Adrenal gland (tissue), 12 donors: ENCODE data around the gene AFAP1. TPM values are rescaled to one million over a fixed set of nuclear protein-coding genes. Genes with fewer than 3 reads are reported as not detected.

Experiments
- DNase-seq, 7 donors: peaks; one replicate each; pipeline ENCODE4 v3.0.0-alpha.2; 2019 to 2020
- H3K27ac ChIP-seq, 5 donors: fragments of 200-600 bp; sonication (generic) in 4 of 5; 1 replicate in 3 of 5; 2 replicates in 2 of 5; pipeline versions ENCODE4 v1.5.1 to v1.8.0; 2016 to 2020; ENCODE audit warnings: mild to moderate bottlenecking in 1 of 5
- H3K27me3 ChIP-seq: fragments of 200-600 bp; 2 replicates; pipeline ENCODE4 v1.8.0; 2021
- H3K36me3 ChIP-seq, 2 donors: fragments of 200-600 bp; replicated peaks in 1 of 2; 1 replicate in 1 of 2; 2 replicates in 1 of 2; pipeline versions ENCODE4 v1.5.1 to v1.8.0; 2018 to 2022
- H3K4me1 ChIP-seq, 2 donors: fragments of 200-600 bp; replicated peaks in 1 of 2; 1 replicate in 1 of 2; 2 replicates in 1 of 2; pipeline versions ENCODE4 v1.5.1 to v1.8.0; 2018 to 2021
- H3K4me3 ChIP-seq, 4 donors: fragments of 200-600 bp; sonication (generic) in 3 of 4; one replicate each; pipeline ENCODE4 v1.5.1; 2016 to 2018
- H3K9me3 ChIP-seq, 3 donors: fragments of 200-600 bp; sonication (generic) in 1 of 3; replicated peaks in 1 of 3; 1 replicate in 2 of 3; 2 replicates in 1 of 3; pipeline versions ENCODE4 v1.5.1 to v1.8.0; 2016 to 2021
- POLR2A ChIP-seq, 2 donors: fragments of 450-650 bp; IDR thresholded peaks; one replicate each; pipeline ENCODE4 v1.6.1; 2017; ENCODE audit warnings: antibody characterized with exemption in 2 of 2, mild to moderate bottlenecking in 2 of 2, moderate library complexity in 1 of 2
- WGBS, 4 donors: extraction: QIAGEN DNeasy Blood & Tissue Kit in 2 of 4; methylation state at CpG; one replicate each; pipeline versions ENCODE4 v1.1.5 to v1.1.7; 2013 to 2017; 5-methylcytosine and 5-hydroxymethylcytosine counted together
- intact Hi-C, 2 donors: fragments of 100-400 bp; cut with DNase I; formaldehyde crosslinking; loops; one replicate each; pipeline versions ENCODE4 v1.14.1 to v1.15.0; 2022 to 2023
- polyA plus RNA-seq, 3 donors: library from polyadenylated mRNA; stranded (reverse); fragments of 200-250 nt in 2 of 3; fragments of 350-450 nt in 1 of 3; fragmentation: Illumina TruSeq in 1 of 3; extraction: RNeasy Lipid Tissue Mini Kit (QIAGEN cat#74804) in 1 of 3; gene quantifications; one replicate each; pipeline ENCODE4 v1.2.3, GENCODE V29; 2013 to 2014
- total RNA-seq, 9 donors: library from RNA; depleted of rRNA in 4 of 9; stranded (reverse); fragments of >200 nt in 4 of 9; fragments of 120-200 nt in 1 of 9; fragmentation: NEBNext Ultra II Directional in 1 of 9; extraction: Animal tissue kit (Norgen Biotek cat#: 25700) in 1 of 9; gene quantifications; one replicate each; pipeline versions ENCODE4 v1.1.0 to v1.2.4, GENCODE V29; 2013 to 2023
- TF ChIP-seq, protein P1 (sequence below), 6 experiments: fragments of 450-650 bp in 4 of 6; fragments of 200-600 bp in 2 of 6; sonication (generic) in 1 of 6; IDR thresholded peaks; 1 replicate in 5 of 6; 2 replicates in 1 of 6; pipeline versions ENCODE4 v1.5.1 to v1.8.0; 2016 to 2021; ENCODE audit warnings: antibody characterized with exemption in 6 of 6, mild to moderate bottlenecking in 2 of 6, moderate library complexity in 1 of 6
- donor health status: healthy with polysubstance abuse.
- donor health status: Bipolar disorder and iron deficiency.
- donor health status: DM: yes; HTN: yes; CAD: no.
- donor health status: DM: no; HTN: no; CAD: no.
- donor health status: DM: no; HTN: no; CAD: no.
- donor health status: DM: yes; HTN: yes; CAD: no.

Gene AFAP1
- total and polyA plus RNA-seq, 12 donors, result 3.3 to 16.1 (median 9.8) TPM

- Histone ChIP-seq H3K27me3 (no peaks in the 10 kb centered on the region), H3K9me3 (no peaks in the 10 kb centered on the region), H3K27ac (peak overlapping the region in 1 of 5 donors; percentile 10), H3K4me3 (no peak overlapping the region), H3K4me1 (peaks cover 14 to 25% of the 10 kb centered on the region in 2 donors), H3K36me3 (no peaks in the 10 kb centered on the region)
- WGBS, 4 donors, result 69 to 79% (median 78%) methylated on average over 15 to 23 of the region's 23 CpGs
- intact Hi-C loops, result no loop called here
- DNase-seq, result peak in 4 of 7 donors; percentile 38 to 69 (median 42)
- TF ChIP-seq, protein P1, sequence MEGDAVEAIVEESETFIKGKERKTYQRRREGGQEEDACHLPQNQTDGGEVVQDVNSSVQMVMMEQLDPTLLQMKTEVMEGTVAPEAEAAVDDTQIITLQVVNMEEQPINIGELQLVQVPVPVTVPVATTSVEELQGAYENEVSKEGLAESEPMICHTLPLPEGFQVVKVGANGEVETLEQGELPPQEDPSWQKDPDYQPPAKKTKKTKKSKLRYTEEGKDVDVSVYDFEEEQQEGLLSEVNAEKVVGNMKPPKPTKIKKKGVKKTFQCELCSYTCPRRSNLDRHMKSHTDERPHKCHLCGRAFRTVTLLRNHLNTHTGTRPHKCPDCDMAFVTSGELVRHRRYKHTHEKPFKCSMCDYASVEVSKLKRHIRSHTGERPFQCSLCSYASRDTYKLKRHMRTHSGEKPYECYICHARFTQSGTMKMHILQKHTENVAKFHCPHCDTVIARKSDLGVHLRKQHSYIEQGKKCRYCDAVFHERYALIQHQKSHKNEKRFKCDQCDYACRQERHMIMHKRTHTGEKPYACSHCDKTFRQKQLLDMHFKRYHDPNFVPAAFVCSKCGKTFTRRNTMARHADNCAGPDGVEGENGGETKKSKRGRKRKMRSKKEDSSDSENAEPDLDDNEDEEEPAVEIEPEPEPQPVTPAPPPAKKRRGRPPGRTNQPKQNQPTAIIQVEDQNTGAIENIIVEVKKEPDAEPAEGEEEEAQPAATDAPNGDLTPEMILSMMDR (IDR thresholded peaks at IDR 0.05), result no peak
These were observed 25.4 kb upstream of the AFAP1 start for GRCh38 chr4:7964890-7965662.

DNA sequence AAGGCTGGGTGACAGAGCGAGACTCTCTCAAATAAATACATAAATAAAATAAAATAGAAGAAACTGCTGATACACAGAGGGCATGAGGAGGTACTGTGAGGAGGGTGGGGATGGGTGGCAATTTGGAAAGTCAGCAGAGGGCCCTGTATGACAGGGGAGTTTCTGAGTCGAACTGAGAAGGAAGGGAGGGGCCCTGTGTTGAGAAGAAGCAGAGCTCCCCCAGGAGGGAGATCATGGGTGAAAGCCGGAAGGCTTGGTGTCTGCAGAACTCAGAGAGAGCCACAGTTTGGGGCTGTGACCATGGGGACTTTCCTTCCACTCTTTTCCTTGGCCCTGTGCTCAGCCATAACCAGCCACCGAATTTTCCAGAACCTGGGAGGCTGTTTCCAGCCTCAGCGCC lies 24.8 kb upstream of the AFAP1 start:
- H3K4me1 ChIP-seq, result peaks cover 14 to 24% of the 10 kb centered on the region in 2 donors
- H3K9me3 ChIP-seq, result no peaks in the 10 kb centered on the region
- DNase-seq, result no peak
- TF ChIP-seq, protein P1 (IDR thresholded peaks at IDR 0.05), result no peak
- TF ChIP-seq POLR2A (IDR thresholded peaks at IDR 0.05), result no peak
- intact Hi-C loops, result no loop called here
- no peak overlapping the region for H3K27ac ChIP-seq
- no peaks in the 10 kb centered on the region for H3K27me3 ChIP-seq
- 86 to 91% (median 89%) methylated on average over 5 of the region's 5 CpGs for WGBS, 4 donors
- H3K36me3 ChIP-seq, result no peaks in the 10 kb centered on the region
- H3K4me3 ChIP-seq, result no peak overlapping the region

- H3K36me3 ChIP-seq, result no peaks in the 10 kb centered on the region
- TF ChIP-seq, protein P1 (IDR thresholded peaks at IDR 0.05), result no peak
- no peak for TF ChIP-seq POLR2A (IDR thresholded peaks at IDR 0.05)
- H3K27me3 ChIP-seq, result no peaks in the 10 kb centered on the region
- no peak for DNase-seq
- H3K4me3 ChIP-seq, result no peak overlapping the region
- H3K27ac ChIP-seq, result no peak overlapping the region
- 92 to 96% (median 95%) methylated on average over 10 to 12 of the region's 12 CpGs for WGBS, 4 donors
- H3K4me1 ChIP-seq, result peaks cover 14 to 24% of the 10 kb centered on the region in 2 donors
- intact Hi-C loops, result no loop called here
- no peaks in the 10 kb centered on the region for H3K9me3 ChIP-seq
These were observed 24.0 kb upstream of the AFAP1 start for GRCh38 chr4:7963691-7964090.

- no peaks in the 10 kb centered on the region for H3K9me3 ChIP-seq
- no peak for DNase-seq
These were observed 23.2 kb upstream of the AFAP1 start for GRCh38 chr4:7962609-7963508.

More at GRCh38 chr4:7962609-7963508, 23.2 kb upstream of the AFAP1 start:
- H3K4me1 ChIP-seq, result peaks cover 14 to 19% of the 10 kb centered on the region in 2 donors
- no peak for TF ChIP-seq POLR2A (IDR thresholded peaks at IDR 0.05)
- TF ChIP-seq, protein P1 (IDR thresholded peaks at IDR 0.05), result no peak
- intact Hi-C loops, result no loop called here
- no peaks in the 10 kb centered on the region for H3K27me3 ChIP-seq
- 87 to 96% (median 90%) methylated on average over 7 to 17 of the region's 17 CpGs for WGBS, 4 donors
- H3K36me3 ChIP-seq, result no peaks in the 10 kb centered on the region
- H3K4me3 ChIP-seq, result no peak overlapping the region
- H3K27ac ChIP-seq, result no peak overlapping the region
